ENCODE measurements around the gene LGALS9B.
"Not testable (repeated sequence)": the region's sequence is repeated elsewhere in the genome, so short reads cannot be mapped to it uniquely, and the experiment has no call there.

Gene LGALS9B

DNA sequence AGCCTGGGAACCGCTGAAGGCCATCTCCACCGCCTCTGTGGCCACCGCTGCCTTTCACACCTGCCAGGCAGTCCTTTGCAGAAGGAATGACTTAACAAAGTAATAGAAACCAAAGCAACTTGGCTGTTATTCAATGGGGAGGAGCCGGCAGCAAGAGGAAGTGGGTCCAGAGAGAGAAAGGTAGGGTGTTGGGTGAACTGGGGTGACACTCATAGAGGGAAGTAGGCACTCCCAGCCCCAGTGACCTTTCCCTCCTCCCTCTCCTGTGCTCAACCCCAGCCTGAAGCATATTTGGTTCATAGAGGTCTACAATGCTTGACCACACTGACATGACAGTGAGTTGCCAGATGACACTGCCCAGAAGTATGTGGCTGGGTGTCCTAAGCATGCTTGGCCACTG, at the start of gene LGALS9B:
LGALS9B (minus strand) TSS at position 93 of the 400 bp plus-strand sequence; CDS start at position 24, 69 bp downstream.
- H3K27ac Mint-ChIP-seq; H3K4me1 Mint-ChIP-seq (ENCODE audit: low read depth); H3K27me3 Mint-ChIP-seq (ENCODE audit: low read depth); H3K4me3 Mint-ChIP-seq; H3K9me3 Mint-ChIP-seq; H3K36me3 Mint-ChIP-seq (ENCODE audit: low read depth): not testable (repeated sequence)

DNA sequence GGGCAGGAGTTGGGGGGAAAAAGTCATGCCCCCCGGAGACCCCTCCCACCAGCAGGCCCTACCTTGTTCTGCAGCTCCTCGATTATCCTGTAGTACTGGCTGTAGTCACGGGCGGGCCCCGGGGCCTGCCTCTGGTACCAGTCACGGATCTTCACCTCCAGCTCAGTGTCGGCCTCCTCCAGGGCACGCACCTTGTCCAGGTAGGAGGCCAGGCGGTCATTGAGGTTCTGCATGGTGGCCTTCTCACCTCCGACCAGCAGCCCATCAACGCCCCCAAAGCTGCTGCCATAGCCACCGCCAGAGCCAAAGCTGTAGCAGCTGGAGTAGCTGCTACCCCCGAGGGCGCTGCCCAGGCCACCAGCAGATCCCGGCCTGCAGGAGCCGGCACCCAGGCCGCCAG, 49.6 kb upstream of the LGALS9B start:
- not testable (repeated sequence) for H3K36me3 Mint-ChIP-seq (ENCODE audit: low read depth); H3K4me3 Mint-ChIP-seq; H3K9me3 Mint-ChIP-seq; H3K27me3 Mint-ChIP-seq (ENCODE audit: low read depth); H3K4me1 Mint-ChIP-seq (ENCODE audit: low read depth); H3K27ac Mint-ChIP-seq

DNA sequence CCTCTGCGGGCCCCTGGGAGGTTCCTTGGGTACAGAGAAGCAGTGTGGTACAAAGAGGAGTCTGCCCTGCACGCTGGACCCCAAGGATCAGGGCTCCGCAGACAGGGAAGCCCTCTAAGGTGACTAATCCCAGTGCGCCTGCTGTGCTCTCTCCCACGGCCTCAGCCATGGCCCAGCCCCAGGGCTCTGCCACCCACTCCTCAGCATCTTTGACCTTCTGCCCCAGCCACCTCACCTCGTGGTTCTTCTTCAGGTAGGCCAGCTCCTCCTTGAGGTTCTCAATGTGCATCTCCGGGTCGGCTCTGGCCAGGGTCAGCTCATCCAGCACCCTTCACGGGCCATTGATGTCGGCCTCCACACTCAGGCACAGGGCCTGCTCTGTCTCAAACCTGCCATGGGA, 47.8 kb upstream of the LGALS9B start:
- H3K4me1 Mint-ChIP-seq (ENCODE audit: low read depth); H3K27me3 Mint-ChIP-seq (ENCODE audit: low read depth); H3K9me3 Mint-ChIP-seq; H3K27ac Mint-ChIP-seq; H3K36me3 Mint-ChIP-seq (ENCODE audit: low read depth); H3K4me3 Mint-ChIP-seq: not testable (repeated sequence)

DNA sequence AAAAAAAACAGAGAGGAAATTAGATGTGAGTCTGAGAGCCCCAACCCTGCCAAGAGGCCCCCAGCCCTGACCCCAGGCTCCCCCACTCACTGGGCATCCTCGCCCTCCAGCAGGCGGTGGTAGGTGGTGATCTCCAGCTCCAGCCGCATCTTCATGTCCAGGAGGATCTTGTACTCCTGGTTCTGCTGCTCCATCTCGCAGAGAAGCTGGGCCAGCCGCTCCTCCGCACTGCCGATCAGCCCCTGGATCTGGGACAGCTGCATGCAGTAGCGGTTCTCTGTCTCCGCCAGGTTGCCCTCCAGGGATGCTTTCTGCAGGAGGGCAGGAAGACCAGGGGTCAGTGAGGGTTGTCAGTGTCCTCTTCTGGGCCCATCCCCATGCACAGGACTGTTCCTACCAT, 46.2 kb upstream of the LGALS9B start:
- H3K36me3 Mint-ChIP-seq (ENCODE audit: low read depth); H3K27ac Mint-ChIP-seq; H3K27me3 Mint-ChIP-seq (ENCODE audit: low read depth): not testable (repeated sequence)

GRCh38 chr17:20512378-20512777, 45.0 kb upstream of the LGALS9B start:
- H3K36me3 Mint-ChIP-seq (ENCODE audit: low read depth); H3K4me1 Mint-ChIP-seq (ENCODE audit: low read depth); H3K27ac Mint-ChIP-seq; H3K4me3 Mint-ChIP-seq; H3K9me3 Mint-ChIP-seq; H3K27me3 Mint-ChIP-seq (ENCODE audit: low read depth): not testable (repeated sequence)

More for the DNA sequence above, 46.2 kb upstream of the LGALS9B start:
- H3K4me3 Mint-ChIP-seq; H3K9me3 Mint-ChIP-seq; H3K4me1 Mint-ChIP-seq (ENCODE audit: low read depth): not testable (repeated sequence)

- not testable (repeated sequence) for H3K4me3 Mint-ChIP-seq; H3K27ac Mint-ChIP-seq; H3K27me3 Mint-ChIP-seq (ENCODE audit: low read depth); H3K4me1 Mint-ChIP-seq (ENCODE audit: low read depth); H3K36me3 Mint-ChIP-seq (ENCODE audit: low read depth); H3K9me3 Mint-ChIP-seq
These were observed 44.4 kb upstream of the LGALS9B start for GRCh38 chr17:20511778-20512177.

GRCh38 chr17:20505333-20505732, 38.0 kb upstream of the LGALS9B start:
- not testable (repeated sequence) for H3K27ac Mint-ChIP-seq; H3K27me3 Mint-ChIP-seq (ENCODE audit: low read depth); H3K36me3 Mint-ChIP-seq (ENCODE audit: low read depth); H3K4me3 Mint-ChIP-seq; H3K4me1 Mint-ChIP-seq (ENCODE audit: low read depth); H3K9me3 Mint-ChIP-seq

GRCh38 chr17:20504388-20505066, 37.2 kb upstream of the LGALS9B start:
- H3K27ac Mint-ChIP-seq; H3K4me3 Mint-ChIP-seq; H3K9me3 Mint-ChIP-seq; H3K4me1 Mint-ChIP-seq (ENCODE audit: low read depth); H3K27me3 Mint-ChIP-seq (ENCODE audit: low read depth); H3K36me3 Mint-ChIP-seq (ENCODE audit: low read depth): not testable (repeated sequence)

DNA sequence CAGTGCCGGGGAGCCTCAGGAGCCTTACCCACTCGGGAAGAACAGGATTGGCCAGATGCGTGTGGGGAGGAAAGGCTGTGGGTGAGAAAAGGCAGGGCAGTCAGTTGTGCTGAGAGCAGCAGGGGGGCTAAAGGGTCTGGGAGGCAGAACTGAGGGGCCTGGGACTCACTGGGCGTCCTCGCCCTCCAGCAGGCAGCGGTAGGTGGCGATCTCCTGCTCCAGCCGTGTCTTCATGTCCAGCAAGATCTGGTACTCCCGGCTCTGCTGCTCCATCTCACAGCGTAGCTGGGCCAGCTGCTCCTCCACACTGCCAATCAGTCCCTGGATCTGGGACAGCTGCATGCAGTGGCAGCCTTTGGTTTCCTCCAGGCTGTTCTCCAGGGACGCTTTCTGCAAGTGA, 34.6 kb upstream of the LGALS9B start:
- H3K4me3 Mint-ChIP-seq; H3K36me3 Mint-ChIP-seq (ENCODE audit: low read depth); H3K27ac Mint-ChIP-seq; H3K9me3 Mint-ChIP-seq; H3K4me1 Mint-ChIP-seq (ENCODE audit: low read depth); H3K27me3 Mint-ChIP-seq (ENCODE audit: low read depth): not testable (repeated sequence)

GRCh38 chr17:20500346-20500745, 33.0 kb upstream of the LGALS9B start:
- H3K27ac Mint-ChIP-seq; H3K9me3 Mint-ChIP-seq; H3K4me1 Mint-ChIP-seq (ENCODE audit: low read depth); H3K27me3 Mint-ChIP-seq (ENCODE audit: low read depth); H3K4me3 Mint-ChIP-seq; H3K36me3 Mint-ChIP-seq (ENCODE audit: low read depth): not testable (repeated sequence)

DNA sequence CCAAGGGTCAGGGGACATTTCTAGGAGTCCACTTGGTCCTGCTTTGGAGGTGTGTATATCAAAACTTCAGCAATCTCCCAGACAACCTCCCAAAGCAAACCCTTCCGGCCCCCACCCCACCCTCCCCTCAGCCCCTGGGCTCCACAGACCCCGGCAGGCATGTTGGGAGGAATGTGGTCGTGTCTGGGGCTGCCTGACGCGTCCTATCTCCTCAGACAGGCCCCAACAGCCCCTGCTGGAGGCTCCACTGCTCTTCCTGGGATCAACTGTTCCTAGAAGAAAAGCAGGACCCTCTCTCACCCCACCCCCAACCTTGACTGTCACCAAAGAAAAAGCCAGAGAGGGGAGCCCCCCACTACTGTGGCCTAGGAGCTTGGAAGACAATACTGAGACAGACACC, 28.1 kb upstream of the LGALS9B start:
- H3K4me3 Mint-ChIP-seq; H3K36me3 Mint-ChIP-seq (ENCODE audit: low read depth); H3K4me1 Mint-ChIP-seq (ENCODE audit: low read depth); H3K27ac Mint-ChIP-seq; H3K9me3 Mint-ChIP-seq; H3K27me3 Mint-ChIP-seq (ENCODE audit: low read depth): not testable (repeated sequence)

GRCh38 chr17:20494735-20495134, 27.4 kb upstream of the LGALS9B start:
- not testable (repeated sequence) for H3K9me3 Mint-ChIP-seq; H3K4me1 Mint-ChIP-seq (ENCODE audit: low read depth); H3K27me3 Mint-ChIP-seq (ENCODE audit: low read depth); H3K4me3 Mint-ChIP-seq; H3K36me3 Mint-ChIP-seq (ENCODE audit: low read depth); H3K27ac Mint-ChIP-seq

- not testable (repeated sequence) for H3K4me1 Mint-ChIP-seq (ENCODE audit: low read depth); H3K4me3 Mint-ChIP-seq; H3K27ac Mint-ChIP-seq; H3K9me3 Mint-ChIP-seq; H3K27me3 Mint-ChIP-seq (ENCODE audit: low read depth); H3K36me3 Mint-ChIP-seq (ENCODE audit: low read depth)
These were observed 26.8 kb upstream of the LGALS9B start for GRCh38 chr17:20494147-20494546.

DNA sequence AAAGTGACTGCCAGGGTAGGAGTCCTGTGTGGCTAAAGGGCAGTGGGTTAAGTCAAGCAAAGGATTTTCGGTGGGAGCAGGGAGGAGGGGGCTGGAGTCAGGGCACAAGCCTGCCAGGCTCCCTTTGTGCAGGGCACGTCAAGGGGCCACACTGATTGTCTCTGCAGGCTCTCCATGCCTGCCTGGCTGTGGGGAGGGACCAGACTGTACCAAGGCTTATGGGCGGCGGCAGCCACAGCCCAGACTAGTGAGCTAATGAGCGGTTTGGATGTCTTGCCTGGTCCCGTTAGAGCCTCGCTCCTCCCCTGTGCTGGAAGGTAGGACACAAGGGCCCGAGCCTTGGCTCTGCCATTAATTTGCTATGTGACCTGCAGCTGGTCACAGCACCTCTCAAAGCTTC, 25.6 kb upstream of the LGALS9B start:
- not testable (repeated sequence) for H3K9me3 Mint-ChIP-seq; H3K27me3 Mint-ChIP-seq (ENCODE audit: low read depth); H3K36me3 Mint-ChIP-seq (ENCODE audit: low read depth); H3K4me1 Mint-ChIP-seq (ENCODE audit: low read depth); H3K27ac Mint-ChIP-seq; H3K4me3 Mint-ChIP-seq

DNA sequence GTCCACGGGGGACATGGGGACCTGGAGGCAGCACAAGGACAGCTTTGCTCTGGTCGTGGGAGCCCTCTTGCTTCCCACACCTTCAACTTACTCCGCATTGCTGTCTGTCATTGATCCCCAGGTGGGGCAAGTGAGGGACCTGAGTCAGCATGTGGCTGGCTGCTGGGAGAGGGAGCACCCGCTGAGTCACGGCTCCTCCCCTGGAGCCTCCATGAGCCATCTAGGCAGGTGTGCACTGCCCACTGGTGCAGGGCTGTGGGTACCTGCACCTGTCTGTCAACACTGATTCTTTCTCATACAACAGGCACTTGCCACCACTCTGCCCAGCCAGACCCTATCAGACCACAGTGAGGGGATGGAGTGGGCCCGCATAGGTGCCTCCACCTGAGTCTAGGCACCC, 24.8 kb upstream of the LGALS9B start:
- H3K4me1 Mint-ChIP-seq (ENCODE audit: low read depth); H3K4me3 Mint-ChIP-seq; H3K27me3 Mint-ChIP-seq (ENCODE audit: low read depth); H3K9me3 Mint-ChIP-seq; H3K27ac Mint-ChIP-seq; H3K36me3 Mint-ChIP-seq (ENCODE audit: low read depth): not testable (repeated sequence)

- H3K36me3 Mint-ChIP-seq (ENCODE audit: low read depth); H3K9me3 Mint-ChIP-seq; H3K4me1 Mint-ChIP-seq (ENCODE audit: low read depth); H3K4me3 Mint-ChIP-seq; H3K27ac Mint-ChIP-seq; H3K27me3 Mint-ChIP-seq (ENCODE audit: low read depth): not testable (repeated sequence)
These were observed 17.6 kb upstream of the LGALS9B start for GRCh38 chr17:20484930-20485329.
